Iris pigment epithelial cell (primary cell): ENCODE results near the gene CXCR5.

Experiments
- DNase-seq: peaks from one replicate; pipeline ENCODE4 v3.0.0-alpha.2; 2011; ENCODE audit warnings: low read depth

CXCR5 gene

DNA sequence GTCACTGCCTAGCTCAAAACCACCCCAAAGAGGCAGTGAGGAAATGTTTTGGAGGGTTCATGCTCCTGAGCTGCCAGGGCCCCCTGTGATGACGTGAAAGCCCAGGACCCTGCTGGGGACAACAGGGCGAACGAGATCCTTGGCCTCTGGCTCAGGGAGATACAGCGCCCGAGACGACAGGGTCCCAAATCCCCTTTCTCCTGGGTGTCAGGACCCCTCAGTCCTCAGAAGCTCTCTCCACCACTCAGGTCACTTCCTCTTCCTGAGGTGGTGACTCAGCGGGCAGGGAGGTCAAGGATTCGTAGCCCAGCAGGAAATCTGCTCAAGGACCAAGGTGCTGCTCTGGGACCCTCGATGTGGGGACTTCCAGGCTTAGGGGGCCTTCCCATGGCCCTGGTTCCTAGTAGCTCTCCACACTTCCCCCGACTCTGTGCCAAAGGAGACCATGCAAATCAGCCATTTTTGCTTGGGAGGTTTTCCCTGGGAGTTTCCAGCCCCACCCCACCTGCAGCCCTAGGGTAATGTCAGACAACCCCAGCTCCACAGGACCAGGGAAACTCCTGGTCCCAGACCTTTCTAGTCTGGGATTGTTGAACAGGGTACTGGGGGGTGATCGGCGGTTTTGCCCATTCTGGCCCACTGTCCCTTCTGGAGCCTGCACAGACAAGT lies 29.2 kb downstream of the CXCR5 start:
- DNase-seq: no peak

DNA sequence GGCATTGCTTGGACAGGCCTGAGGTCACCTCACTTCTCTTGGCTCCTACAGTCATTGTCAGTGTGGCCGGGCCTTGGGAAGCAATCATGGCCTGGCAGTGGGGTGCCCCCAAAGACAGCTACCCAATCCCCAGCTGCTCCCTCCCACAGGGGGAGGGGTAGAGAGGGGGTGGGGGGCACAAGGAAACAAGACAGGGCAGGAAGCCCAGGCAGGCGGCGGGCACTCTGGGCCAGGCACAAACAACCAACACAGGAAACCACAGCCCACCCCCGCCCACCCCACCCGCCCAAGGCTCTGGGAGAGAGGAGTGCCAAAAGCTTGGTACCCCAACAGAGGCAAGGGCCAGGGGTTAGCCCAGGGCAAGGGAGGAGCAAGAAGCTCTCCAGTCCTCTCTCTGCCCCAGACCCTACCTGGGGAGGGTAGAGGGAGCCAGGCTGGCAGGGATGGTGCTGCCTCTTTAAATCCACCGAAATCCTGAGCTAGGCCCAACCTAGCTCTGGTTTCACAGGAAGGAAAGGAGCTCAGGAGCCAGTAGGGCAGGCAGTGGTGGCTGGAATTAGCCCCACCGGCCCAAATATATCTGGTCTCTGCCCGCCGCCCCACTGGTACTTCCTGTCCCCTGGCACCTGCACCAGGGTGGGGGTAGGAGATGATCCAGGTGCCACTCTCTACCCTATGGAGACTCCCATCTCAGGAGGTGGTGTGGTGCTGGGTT lies 29.9 kb downstream of the CXCR5 start:
- DNase-seq: no peak

DNA sequence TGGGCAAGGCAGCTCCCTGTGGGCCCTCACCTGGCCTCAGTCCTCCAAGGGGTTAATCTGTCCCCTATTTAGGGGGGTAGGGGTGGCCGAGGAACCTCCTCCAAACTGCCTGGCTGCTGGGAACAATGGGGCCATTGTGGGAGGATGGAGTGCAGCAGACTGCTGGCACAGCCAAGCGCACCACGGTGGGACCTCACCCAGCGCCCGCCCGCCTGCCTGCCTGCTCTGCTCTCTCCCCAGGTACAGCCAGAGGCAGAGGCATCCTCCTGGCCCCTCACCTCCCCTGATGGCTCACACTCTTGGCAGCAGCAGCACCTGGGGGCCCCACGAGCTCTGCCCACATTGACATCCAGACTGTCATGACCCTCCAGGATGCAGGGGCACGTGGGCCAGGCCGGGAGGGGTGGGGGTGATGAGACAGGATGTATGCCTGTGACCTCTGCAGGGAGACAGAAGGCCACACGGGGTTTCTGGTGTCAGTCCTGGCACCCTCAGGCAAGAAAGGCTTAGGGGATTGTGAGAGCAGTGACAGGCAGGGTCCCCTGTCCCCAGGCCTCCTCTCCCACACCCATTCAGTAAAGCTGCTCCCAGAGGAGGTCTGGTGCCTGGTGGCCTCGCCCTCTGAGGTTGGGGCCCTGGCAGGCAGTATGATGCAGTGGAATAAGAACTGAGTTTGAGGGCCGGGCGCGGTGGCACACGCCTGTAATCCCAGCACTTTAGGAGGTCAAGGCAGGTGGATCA lies 30.7 kb downstream of the CXCR5 start:
- DNase-seq: no peak

DNA sequence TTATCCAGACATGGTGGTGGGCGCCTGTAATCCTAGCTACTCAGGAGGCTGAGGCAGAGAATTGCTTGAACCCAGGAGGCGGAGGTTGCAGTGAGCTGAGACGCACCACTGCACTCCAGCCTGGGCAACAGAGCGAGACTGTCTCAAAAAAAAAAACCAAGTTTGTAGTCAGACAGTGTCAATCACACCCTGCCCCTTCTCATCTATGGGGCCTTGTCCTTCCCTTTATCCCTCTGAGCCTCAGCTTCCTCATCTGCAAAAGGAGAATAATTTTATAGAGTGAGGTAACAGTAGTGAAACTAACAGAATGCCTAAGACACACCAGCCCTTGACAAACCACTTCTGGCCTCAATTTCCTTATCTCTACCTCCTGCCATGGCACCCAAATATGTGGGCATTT lies 31.3 kb downstream of the CXCR5 start:
- DNase-seq: no peak

DNA sequence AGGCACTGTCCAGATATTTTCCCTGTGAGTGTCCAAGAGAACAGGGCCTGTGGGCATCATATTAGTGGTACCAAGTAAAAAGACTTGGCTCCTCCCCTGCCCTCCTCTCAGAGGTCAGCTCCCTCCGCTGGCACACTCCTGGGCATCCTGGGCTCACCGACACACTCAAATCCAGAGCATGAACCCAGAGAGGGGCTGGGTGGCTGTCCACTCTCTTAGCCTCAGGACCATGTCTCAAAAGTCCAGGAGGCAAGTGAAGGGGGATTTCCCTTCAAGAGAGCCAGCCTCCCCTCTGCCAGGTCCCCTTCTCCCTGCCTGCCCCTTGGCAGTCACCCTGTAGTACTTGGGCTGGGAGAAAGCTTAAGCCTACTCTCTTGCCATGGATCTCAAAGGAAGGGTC lies 31.7 kb downstream of the CXCR5 start:
- DNase-seq: no peak

DNA sequence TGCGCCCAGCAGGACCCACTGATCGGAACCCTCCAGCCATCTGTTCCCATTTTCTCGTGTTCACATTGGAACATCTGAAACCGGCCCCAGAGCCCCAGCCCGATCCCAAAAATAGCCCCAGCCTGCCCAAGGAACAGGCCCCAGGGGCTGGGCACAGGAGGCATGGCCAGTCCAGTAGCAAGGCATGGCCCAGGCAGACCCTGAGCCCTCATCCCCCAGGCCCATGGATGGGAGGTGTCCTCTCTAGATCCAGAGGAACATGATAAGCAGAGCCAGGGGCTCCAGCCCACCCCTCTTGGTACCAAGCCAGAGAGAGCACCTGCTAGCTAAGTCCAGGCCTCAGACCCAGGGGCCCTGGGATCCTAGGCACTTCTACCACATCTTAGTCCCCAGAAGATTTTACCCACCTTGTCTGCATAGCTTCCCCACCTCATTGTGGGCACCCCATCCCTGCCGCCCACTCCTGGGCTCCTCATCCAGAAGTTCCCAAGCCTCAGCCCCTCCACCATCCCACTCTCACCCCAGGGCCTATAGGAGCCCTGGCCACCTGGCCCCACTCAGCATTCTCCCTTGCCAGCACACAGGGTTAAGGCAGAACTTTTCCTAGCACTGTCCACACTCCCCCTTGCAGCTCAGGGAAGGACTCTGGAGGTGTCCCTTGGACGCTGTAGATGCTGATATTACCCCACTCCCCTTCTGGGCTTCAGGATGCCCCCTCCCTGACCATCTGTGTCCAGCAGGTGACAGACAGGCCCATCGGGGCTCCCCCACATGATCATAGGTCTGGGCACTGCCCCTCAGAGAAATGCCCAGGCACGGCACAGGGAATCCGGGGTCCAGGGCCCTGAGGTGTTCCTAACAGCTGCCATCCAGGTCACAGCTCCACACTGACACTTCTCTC lies 32.5 kb downstream of the CXCR5 start:
- no peak for DNase-seq

DNA sequence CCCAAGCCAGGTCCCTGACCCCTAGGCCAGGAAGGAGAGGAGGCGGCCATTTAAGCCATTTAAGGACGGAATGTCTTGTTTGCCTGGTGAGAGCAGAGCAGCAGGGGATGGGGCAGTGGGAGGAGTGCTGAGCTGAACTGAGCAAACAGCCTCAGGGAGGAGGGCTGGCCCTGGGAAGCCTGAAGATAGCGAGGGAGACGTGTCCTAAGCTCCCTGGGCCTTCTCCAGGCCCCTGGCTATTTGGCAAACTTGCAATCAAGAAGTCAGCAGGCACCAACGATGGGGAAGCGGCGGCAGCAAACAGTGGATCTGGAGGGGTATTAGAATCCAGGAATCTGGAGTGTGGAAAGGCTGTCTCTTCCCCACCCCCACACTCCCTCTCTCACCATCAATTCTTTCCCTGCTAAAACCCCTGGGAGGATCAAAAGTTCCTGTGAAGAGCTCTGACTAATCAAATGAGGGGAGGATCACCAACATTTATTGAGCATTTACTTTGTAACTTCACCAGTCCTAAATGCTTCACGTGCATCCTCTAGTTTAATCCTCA lies 33.2 kb downstream of the CXCR5 start:
- DNase-seq: peak; percentile 82

DNA sequence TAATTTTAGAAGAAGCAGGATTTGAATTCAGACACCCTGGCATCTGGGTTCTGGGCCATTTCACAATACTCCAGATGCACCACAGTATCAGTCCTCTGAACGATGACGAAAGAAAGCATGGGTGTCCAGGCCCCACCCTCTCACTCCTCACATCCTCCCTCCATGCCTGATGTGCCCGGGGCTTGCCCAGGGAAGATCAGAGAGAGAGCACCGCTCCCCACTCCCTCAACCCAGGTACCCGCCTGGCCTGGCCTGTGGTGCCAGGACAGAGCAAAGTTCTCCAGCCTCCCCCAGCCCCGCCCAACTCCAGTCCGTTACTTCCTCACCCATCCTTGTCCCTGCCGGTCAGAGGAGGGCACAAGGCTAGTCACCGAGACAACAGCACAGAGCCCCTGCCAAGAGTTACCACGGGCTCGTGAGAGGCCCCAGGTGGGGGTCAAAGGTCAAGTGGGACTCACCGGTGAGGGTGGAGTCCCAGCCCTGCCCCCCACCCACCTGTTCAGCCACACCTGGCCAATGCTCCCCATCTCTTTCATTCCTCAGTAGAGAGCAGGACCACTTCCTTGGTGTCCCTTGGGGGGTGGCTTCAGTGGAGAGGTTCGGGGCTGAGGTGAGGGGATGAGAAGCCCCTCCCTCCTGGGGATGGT lies 33.9 kb downstream of the CXCR5 start:
- peak; percentile 94 for DNase-seq

DNA sequence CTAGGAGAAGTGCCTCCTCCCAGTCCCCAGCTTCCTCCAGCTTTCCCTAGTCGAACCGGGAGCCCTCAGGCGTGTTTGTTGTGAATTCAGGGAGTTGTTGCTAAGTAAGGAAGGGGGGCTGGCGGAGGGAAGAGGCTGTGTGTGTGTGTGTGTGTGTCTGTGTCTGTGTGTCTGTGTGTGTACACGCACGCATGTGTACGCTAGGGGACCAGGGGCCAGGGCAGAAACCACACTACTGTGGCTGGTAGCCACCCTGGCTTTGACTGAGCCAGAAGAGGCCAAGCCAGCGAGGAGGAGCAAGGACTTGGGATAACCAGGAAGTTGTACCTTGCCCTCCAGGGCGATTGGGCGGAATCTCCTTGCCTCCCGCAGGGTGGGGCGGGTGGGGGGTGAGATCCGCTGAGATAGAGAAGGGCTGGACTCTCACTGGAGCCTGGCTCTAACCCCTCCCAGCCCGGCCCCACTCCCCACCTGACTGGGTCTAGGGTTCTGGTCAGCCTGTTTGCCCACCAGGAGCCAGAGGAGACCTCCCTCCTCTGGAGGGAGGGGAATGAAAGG lies 34.5 kb downstream of the CXCR5 start:
- peak; percentile 88 for DNase-seq

DNA sequence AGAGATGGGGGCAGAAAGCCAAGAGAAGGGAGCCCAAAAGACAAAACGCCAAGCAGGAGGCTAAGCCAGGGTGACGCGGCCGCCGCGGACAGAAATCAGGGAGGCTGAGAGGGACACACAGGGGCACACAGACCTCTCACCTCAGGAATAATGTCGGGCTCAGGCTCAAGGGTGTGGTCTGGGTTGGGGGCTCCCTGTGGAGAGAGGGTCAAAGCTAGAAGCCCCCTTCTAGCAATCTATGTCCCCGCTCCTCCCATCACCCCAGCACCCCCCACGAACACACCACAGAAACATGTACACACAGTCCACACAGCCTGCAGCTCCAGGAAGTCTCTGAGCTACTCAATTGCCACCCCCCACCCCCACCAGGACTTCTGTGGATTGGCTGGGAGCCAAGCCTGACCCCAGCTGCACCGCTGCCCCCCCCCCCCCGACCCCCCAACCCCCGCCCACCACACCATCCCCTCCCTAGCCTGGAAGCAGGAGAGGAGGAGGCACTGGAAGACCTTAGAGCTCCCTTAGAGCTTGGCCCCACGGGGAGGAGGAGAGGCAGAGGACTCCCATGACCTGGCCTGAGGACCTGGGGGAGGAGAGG lies 35.1 kb downstream of the CXCR5 start:
- DNase-seq: peak; percentile 57

DNA sequence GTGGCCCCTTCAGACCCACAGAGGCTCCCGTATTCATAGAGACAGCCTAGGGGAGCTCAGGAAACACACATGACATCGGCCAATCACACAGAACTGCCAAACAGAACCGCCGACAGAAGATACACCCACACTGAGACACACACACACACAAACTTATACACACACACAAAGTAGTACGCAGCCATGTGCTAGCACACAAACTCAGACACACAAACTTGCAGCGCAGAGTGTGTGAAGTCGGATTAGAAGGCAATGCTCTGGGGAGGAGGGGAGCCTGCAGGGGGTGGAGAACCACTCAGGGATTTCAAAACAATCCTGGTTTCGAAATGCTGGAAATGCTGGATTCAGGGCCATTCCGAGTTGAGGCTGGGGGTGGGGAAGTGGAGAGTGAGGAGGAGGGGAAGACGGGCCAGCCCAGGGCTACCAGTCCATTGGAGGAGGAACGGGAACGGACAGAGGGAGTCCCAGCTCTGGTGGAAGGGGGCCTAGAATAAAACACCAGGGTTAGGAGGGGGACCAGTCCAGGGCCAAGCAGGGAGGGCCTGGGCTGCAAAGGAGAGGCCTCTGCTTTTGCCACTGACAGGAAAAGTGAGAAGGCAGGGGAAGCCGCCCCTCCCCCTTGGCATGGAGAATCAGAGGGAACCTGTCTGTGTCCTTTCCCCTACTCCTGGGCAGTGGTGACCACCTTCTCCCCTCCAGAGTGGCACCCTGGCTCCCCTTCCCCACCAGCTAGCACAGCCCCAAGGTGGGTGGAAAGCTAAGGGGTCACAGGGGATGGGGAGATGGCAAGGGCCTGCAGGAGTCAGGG lies 37.6 kb downstream of the CXCR5 start:
- DNase-seq: peak; percentile 89

DNA sequence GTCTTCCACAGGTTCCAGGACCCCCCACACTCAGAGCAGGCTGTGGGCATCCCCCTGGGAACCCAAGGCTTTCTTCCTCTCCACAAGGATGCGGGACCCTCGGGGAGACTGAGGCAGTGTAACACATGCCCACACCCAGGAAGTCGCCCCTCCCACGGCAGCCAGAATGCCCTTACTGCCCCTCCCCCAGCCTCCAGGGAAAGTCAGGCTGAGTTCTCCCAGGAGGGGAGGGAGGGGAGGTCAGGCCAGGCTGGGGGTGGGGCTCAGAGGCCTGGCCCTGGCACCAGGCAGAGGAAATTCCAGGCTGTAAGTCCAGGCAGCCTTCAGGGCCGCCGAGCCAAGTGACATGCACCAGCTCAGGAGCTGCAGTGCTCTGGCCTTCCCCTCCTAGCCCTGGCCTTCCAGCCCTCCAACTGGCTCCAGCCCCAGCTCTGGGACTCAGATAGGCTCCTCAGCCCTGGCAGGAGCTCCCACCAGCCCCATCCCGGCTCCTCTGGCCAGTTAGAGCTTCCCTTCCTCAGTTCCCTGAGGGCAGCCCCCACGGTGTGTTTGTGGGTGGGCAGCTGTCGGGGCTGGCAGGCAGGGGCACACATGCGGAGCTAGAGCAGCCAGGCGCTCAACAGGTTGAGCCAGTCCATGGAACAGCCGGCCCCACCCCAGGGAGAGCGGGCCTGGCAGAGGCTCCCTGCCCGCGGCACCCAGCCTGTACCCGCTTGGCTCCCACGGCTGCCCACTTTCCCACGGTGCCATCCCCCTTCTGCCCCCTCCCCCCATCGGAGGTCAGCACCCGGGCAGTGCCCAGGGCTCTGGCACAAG lies 38.4 kb downstream of the CXCR5 start:
- peak; percentile 30 for DNase-seq

DNA sequence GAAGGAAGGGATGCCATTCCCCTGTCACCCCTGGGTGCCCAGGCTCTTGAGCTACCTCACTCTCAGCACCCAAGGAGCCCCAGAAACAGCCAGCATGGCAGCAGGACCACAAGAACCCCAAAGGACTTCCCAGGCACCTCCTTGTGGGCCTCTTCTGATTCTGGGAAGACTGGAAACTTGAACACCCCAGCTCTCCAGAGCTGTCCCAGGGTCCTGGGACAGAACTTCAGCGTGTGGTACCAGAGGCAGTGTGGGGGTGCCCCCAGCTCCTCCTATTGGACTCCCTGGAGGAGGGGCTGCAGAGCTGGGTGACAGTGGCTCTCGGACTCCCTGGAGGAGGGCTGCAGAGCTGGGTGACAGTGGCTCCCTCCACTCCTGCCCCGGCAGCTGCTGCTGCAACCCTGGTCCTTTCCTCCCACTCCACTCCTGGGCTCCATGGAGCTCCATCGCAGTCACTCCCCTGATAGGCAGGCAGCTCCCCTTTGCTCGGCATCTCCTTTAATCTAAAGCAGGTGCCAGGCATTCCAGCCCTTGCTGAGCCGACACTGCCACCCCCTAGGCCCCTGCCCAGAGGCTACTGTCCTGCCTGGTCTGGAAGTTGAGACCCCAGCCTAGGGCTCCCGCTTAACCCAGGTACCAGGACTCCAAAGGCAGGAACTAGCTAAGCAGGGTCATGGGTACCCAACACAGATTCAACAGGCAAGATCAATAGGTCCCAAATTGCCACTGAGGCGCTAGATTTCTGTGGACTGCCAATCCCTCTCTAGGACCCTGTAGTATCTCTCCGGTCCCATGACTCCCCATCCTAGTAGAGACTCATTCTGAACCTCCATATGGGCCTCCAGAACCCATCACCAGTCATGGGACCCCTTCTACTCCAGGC lies 39.3 kb downstream of the CXCR5 start:
- no peak for DNase-seq

DNA sequence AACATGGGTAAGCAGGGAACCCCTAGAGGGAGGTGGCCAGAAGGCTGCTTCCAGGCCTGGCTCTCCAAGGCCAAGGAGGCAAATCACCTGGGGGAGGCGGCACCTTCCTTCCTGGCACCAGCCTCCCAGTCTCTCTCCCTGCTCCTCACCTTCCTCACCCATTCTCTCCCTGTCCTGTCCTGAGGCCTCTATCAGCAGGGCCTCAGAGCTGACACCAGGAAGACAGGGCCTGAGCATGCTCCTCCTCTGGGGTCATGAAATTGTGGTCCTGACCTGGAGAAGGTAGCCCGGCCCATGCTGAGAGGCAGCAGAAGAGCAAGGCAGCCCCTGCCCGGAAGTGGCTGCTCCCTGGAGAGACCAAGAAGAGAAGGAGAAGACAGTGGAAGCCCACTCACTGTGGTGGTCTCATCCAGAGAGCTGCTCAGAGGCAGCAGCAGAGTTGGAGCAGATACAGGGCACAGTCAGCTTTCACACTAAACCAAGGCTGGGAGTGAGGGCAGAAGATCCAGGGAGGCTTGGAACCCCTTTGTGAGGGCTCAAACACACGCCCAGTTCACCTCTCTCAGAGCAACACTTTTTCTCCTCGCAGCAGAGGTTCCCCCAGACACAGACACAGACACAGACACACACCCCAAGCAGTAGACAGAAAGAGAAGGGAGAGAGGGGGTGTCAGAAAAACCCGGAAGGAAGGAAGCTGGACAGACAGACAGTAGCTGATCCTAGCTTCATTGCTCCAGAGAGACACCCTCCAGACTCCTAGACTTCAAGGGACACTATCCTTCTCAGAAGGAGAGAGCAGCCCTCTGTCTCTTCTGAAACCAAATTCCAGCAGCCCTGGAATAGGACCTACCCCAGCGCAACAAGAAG lies 40.3 kb downstream of the CXCR5 start:
- peak; percentile 40 for DNase-seq

DNA sequence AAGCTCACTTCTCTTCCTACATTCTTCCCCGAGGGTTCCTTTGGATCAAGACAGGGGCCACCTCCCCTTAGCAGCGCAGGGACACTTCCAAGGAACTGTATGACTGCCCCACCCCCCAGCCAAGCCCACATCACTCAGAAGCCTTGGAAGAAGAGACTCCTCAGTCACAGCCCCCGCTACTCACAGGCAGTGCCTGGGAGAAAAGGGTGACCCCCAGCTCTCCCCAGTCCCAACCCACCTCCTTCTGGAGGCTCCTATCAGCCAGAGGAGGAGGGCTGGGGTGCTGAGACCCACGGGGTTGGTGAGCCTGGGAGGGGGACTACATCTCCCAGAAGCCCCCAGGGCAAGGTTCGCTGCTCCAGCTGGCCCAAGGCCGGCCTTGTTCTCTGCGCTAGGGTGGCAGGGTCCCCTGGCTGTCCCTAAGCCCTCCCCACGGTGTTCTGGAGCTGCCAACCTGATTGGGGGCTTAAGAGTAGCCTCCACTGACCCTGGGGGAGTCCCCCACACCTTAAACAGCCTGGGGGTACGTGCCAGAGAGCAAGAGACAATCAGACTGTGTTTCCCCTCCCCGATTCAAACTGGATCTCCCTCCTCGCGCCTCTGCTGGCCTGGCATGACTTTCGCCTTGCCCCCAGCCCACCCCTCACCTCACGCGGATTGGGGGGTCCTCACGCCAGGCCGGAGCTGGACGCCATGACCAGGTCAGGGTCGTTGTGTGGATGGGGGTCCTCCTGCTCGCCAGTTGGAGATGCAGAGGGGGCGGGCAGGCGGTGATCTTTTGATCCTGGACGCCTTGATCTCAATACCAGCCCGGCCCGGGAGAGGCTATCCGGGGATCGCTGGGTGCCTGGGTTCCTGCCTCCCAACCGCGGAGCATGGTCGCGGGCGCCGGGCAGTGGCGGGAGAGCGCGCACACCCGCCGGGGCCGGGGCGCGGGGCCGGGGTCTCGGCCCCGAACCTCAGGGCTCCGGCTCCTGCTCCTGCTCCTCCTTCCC lies 41.2 kb downstream of the CXCR5 start:
- peak; percentile 56 for DNase-seq
